Measurements from ENCODE around the gene MPND. TPM values are rescaled to one million over a fixed set of nuclear protein-coding genes. Genes with fewer than 3 reads are reported as not detected.

MPND gene
- total and polyA plus RNA-seq, 8 donors: 2.2 to 25.0 (median 21.2) TPM

- Histone ChIP-seq H3K4me1 (peaks cover 10 to 16% (median 14%) of the 10 kb centered on the region in 4 donors), H3K27ac (no peak overlapping the region), H3K4me3 (no peak overlapping the region), H3K36me3 (peaks cover 0 to 26% (median 20%) of the 10 kb centered on the region in 4 donors), H3K9me3 (no peaks in the 10 kb centered on the region), H3K27me3 (no peaks in the 10 kb centered on the region)
- intact Hi-C loops (cut with DNase I; ENCODE audit: low total_unique reads): no loop called here
- 91 to 98% (median 95%) methylated on average over 7 of the region's 7 CpGs for WGBS, 5 donors
- DNase-seq: no peak
- no peak for TF ChIP-seq CTCF (IDR thresholded peaks at IDR 0.05)
- no peak for TF ChIP-seq POLR2A (IDR thresholded peaks at IDR 0.05)
- no peak for TF ChIP-seq POLR2AphosphoS5 (IDR thresholded peaks at IDR 0.05)
- no peak for TF ChIP-seq EP300 (IDR thresholded peaks at IDR 0.05)
Measured at GRCh38 chr19:4406626-4407025, 63.3 kb downstream of the MPND start.

GRCh38 chr19:4409123-4409933 is 66.0 kb downstream of the MPND start:
- no peak overlapping the region for H3K4me3 ChIP-seq
- H3K4me1 ChIP-seq: peaks cover 0 to under 1% (median 0%) of the 10 kb centered on the region in 4 donors
- 91 to 95% (median 93%) methylated on average over 22 to 23 of the region's 23 CpGs for WGBS, 5 donors
- DNase-seq: no peak
- no peaks in the 10 kb centered on the region for H3K9me3 ChIP-seq
- H3K36me3 ChIP-seq: peaks cover 0 to 38% (median 32%) of the 10 kb centered on the region in 4 donors
- TF ChIP-seq POLR2A (IDR thresholded peaks at IDR 0.05): no peak
- no peak for TF ChIP-seq POLR2AphosphoS5 (IDR thresholded peaks at IDR 0.05)
- no peak for TF ChIP-seq EP300 (IDR thresholded peaks at IDR 0.05)
- TF ChIP-seq CTCF (IDR thresholded peaks at IDR 0.05): no peak
- no peak overlapping the region for H3K27ac ChIP-seq
- intact Hi-C loops (cut with DNase I; ENCODE audit: low total_unique reads): no loop called here
- no peaks in the 10 kb centered on the region for H3K27me3 ChIP-seq

Other genes starting within 250 kb of the MPND start
- gene MAP2K2, start 219.4 kb upstream of the MPND start, total RNA-seq: 100 to 1,000 TPM in 1 of 5 donors, 10 to 100 TPM in 4; 53.4 to 447 (median 84.3) TPM
- gene MAP2K2, start 219.4 kb upstream of the MPND start, polyA plus RNA-seq: 100 to 1,000 TPM; 137 to 162 (median 147) TPM
- 1 to 10 TPM in 2 of 5 donors, not detected in 3; 1.1 to 7.0 TPM for gene CREB3L3, start 189.9 kb upstream of the MPND start, total RNA-seq
- under 1 TPM; 0.03 to 0.61 (median 0.12) TPM for gene CREB3L3, start 189.9 kb upstream of the MPND start, polyA plus RNA-seq
- 100 to 1,000 TPM in 2 of 5 donors, 10 to 100 TPM in 3; 14.0 to 160 (median 28.0) TPM for gene SIRT6, start 161.0 kb upstream of the MPND start, total RNA-seq
- 10 to 100 TPM; 17.7 to 23.9 (median 19.5) TPM for gene SIRT6, start 161.0 kb upstream of the MPND start, polyA plus RNA-seq
- 1 to 10 TPM in 3 of 5 donors, under 1 TPM in 1, not detected in 1; 0.29 to 6.1 (median 3.8) TPM for gene ANKRD24, start 160.9 kb upstream of the MPND start, total RNA-seq
- 1 to 10 TPM; 1.6 to 2.3 (median 1.8) TPM for gene ANKRD24, start 160.9 kb upstream of the MPND start, polyA plus RNA-seq
- under 1 TPM in 1 of 5 donors, not detected in 4; 0.55 TPM for gene EBI3, start 114.0 kb upstream of the MPND start, total RNA-seq
- 1 to 10 TPM; 2.0 to 2.7 (median 2.7) TPM for gene EBI3, start 114.0 kb upstream of the MPND start, polyA plus RNA-seq
- 10 to 100 TPM in 3 of 5 donors, 1 to 10 TPM in 2; 3.5 to 48.4 (median 13.0) TPM for gene YJU2, start 96.5 kb upstream of the MPND start, total RNA-seq
- 10 to 100 TPM; 26.0 to 34.7 (median 30.4) TPM for gene YJU2, start 96.5 kb upstream of the MPND start, polyA plus RNA-seq
- gene SHD, start 64.3 kb upstream of the MPND start, total RNA-seq: 1 to 10 TPM in 1 of 5 donors, not detected in 4; 7.0 TPM
- gene SHD, start 64.3 kb upstream of the MPND start, polyA plus RNA-seq: not detected
- 1 to 10 TPM in 1 of 5 donors, not detected in 4; 1.1 TPM for gene TMIGD2, start 41.2 kb upstream of the MPND start, total RNA-seq
- under 1 TPM in 1 of 3 donors, not detected in 2; 0.55 TPM for gene TMIGD2, start 41.2 kb upstream of the MPND start, polyA plus RNA-seq
- gene FSD1, start 39.0 kb upstream of the MPND start, total RNA-seq: 10 to 100 TPM in 1 of 5 donors, 1 to 10 TPM in 2, not detected in 2; 1.1 to 12.5 (median 2.3) TPM
- 1 to 10 TPM in 1 of 3 donors, under 1 TPM in 1, not detected in 1; 0.31 to 1.3 TPM for gene FSD1, start 39.0 kb upstream of the MPND start, polyA plus RNA-seq
- 100 to 1,000 TPM in 1 of 5 donors, 10 to 100 TPM in 3, not detected in 1; 20.7 to 250 (median 35.1) TPM for gene STAP2, start 4.7 kb upstream of the MPND start, total RNA-seq
- 10 to 100 TPM; 32.7 to 70.8 (median 52.4) TPM for gene STAP2, start 4.7 kb upstream of the MPND start, polyA plus RNA-seq
- 100 to 1,000 TPM in 1 of 5 donors, 10 to 100 TPM in 4; 14.8 to 111 (median 26.3) TPM for gene SH3GL1, start 57.0 kb downstream of the MPND start, total RNA-seq
- 10 to 100 TPM; 44.9 to 48.5 (median 46.0) TPM for gene SH3GL1, start 57.0 kb downstream of the MPND start, polyA plus RNA-seq
- gene CHAF1A, start 59.1 kb downstream of the MPND start, total RNA-seq: 100 to 1,000 TPM in 1 of 5 donors, 10 to 100 TPM in 1, 1 to 10 TPM in 3; 1.8 to 100 (median 9.8) TPM
- 1 to 10 TPM; 5.4 to 7.2 (median 5.8) TPM for gene CHAF1A, start 59.1 kb downstream of the MPND start, polyA plus RNA-seq
- gene UBXN6, start 114.2 kb downstream of the MPND start, total RNA-seq: 100 to 1,000 TPM in 1 of 5 donors, 10 to 100 TPM in 4; 19.3 to 208 (median 73.7) TPM
- 100 to 1,000 TPM; 112 to 148 (median 138) TPM for gene UBXN6, start 114.2 kb downstream of the MPND start, polyA plus RNA-seq
- gene HDGFL2, start 128.7 kb downstream of the MPND start, total RNA-seq: 10 to 100 TPM; 26.8 to 85.2 (median 33.9) TPM
- 100 to 1,000 TPM in 1 of 3 donors, 10 to 100 TPM in 2; 25.5 to 127 (median 55.5) TPM for gene HDGFL2, start 128.7 kb downstream of the MPND start, polyA plus RNA-seq
- gene PLIN4, start 174.9 kb downstream of the MPND start, total RNA-seq: 10 to 100 TPM in 3 of 5 donors, 1 to 10 TPM in 2; 9.0 to 64.7 (median 24.9) TPM
- 10 to 100 TPM in 1 of 3 donors, 1 to 10 TPM in 2; 3.5 to 13.2 (median 6.8) TPM for gene PLIN4, start 174.9 kb downstream of the MPND start, polyA plus RNA-seq
- gene PLIN5, start 191.7 kb downstream of the MPND start, total RNA-seq: 100 to 1,000 TPM in 1 of 5 donors, 10 to 100 TPM in 2, 1 to 10 TPM in 2; 1.4 to 114 (median 37.8) TPM
- 10 to 100 TPM; 23.8 to 37.9 (median 25.3) TPM for gene PLIN5, start 191.7 kb downstream of the MPND start, polyA plus RNA-seq
- gene LRG1, start 196.5 kb downstream of the MPND start, total RNA-seq: 10 to 100 TPM in 1 of 5 donors, 1 to 10 TPM in 3, not detected in 1; 4.2 to 17.2 (median 7.3) TPM
- gene LRG1, start 196.5 kb downstream of the MPND start, polyA plus RNA-seq: 10 to 100 TPM in 2 of 3 donors, 1 to 10 TPM in 1; 2.1 to 23.3 (median 16.1) TPM
- gene SEMA6B, start 216.1 kb downstream of the MPND start, total RNA-seq: 1 to 10 TPM in 4 of 5 donors, not detected in 1; 1.2 to 6.7 (median 2.1) TPM
- 1 to 10 TPM; 1.7 to 2.1 (median 1.9) TPM for gene SEMA6B, start 216.1 kb downstream of the MPND start, polyA plus RNA-seq

Data from stomach (tissue), 9 donors.